Neural cell (in vitro differentiated cells): Measurements from ENCODE around the gene HS6ST3.

ENCODE experiments used
- CTCF ChIP-seq: fragments of 450-650 bp; IDR thresholded peaks from 2 replicates; pipeline ENCODE4 v1.5.1; 2014; ENCODE audit warnings: antibody characterized with exemption, mild to moderate bottlenecking, moderate library complexity; ENCODE audit not compliant: poor library complexity, severe bottlenecking
- EZH2 ChIP-seq: fragments of 200-600, 300-800 bp; shearing (Covaris generic), sonication (generic); IDR thresholded peaks from 2 replicates; pipeline ENCODE4 v1.6.1; 2014; ENCODE audit warnings: antibody characterized with exemption, low read length, borderline replicate concordance, mild to moderate bottlenecking; ENCODE audit not compliant: insufficient read depth, poor library complexity, severe bottlenecking
- TAF1 ChIP-seq: IDR thresholded peaks from 2 replicates; pipeline ENCODE4 v1.6.1; 2012; ENCODE audit warnings: low read depth

DNA sequence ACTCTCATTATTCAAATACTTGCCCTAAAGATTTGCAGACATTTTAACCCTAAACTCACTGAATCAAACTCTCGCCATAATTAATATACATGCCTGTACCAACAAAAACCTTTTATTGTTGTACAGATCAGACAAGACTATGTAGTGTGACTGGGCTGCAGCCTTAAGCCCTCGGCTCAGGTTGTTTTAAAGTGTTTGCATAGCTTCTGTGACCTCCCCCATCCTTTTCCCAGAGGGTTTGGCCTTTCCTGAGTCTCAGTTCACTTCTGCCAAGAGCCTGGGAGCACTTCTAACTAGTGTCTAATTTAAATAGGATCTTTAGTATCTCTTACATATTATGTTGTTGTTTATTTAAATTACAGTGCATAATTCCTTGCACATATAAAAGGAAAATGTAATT is 158.2 kb downstream of the HS6ST3 start:
- TF ChIP-seq CTCF (no peak), EZH2 (no peak), TAF1 (no peak)
